IMR-90 (cell line): Measurements from ENCODE around the gene TMEM72. TPM values are rescaled to one million over a fixed set of nuclear protein-coding genes. Genes with fewer than 3 reads are reported as not detected.

Experiments used
- ATAC-seq: fragments of 200-7000 bp; cut with Tn5 transposase; 2 replicates; pipeline ENCODE4 v1.9.1; 2020; ENCODE audit warnings: low read depth, mild to moderate bottlenecking, moderate library complexity
- BruUV-seq: library from RNA; stranded (reverse); fragments of 400-500 nt; replicated peaks from 2 replicates; lab custom pipeline; 2021; lab: Mats Ljungman, UMichigan
- CTCF ChIA-PET: fragments of 300-600 bp; formaldehyde crosslinking; extraction: SDS; loops from one replicate; lab custom pipeline; 2021; ENCODE audit warnings: antibody characterized with exemption; lab: Yijun Ruan, JAX
- POLR2A ChIA-PET: fragments of 300-600 bp; sonication (Branson Sonifier 250); formaldehyde crosslinking; loops from one replicate; lab custom pipeline; 2022; ENCODE audit warnings: antibody characterized with exemption; ENCODE audit not compliant: unreplicated experiment; lab: Charles Lee
- DNase-seq: peaks from one replicate; pipeline ENCODE4 v3.0.0; 2013
- H2AFZ ChIP-seq: replicated peaks from 2 replicates; pipeline ENCODE3; 2013; ENCODE audit warnings: low read length, mild to moderate bottlenecking; ENCODE audit not compliant: poor library complexity
- H2AK5ac ChIP-seq: 2 replicates; pipeline ENCODE4 v1.6.1; 2013; ENCODE audit warnings: low read depth, low read length, inconsistent platforms
- H2AK9ac ChIP-seq: replicated peaks from 2 replicates; pipeline ENCODE3; 2013; ENCODE audit warnings: mild to moderate bottlenecking, low read depth, low read length, moderate library complexity; ENCODE audit not compliant: poor library complexity
- H2BK120ac ChIP-seq: 2 replicates; pipeline ENCODE4 v1.6.1; 2013; ENCODE audit warnings: low read depth, low read length, inconsistent platforms
- H2BK15ac ChIP-seq: 3 replicates; pipeline ENCODE4 v1.6.1; 2013; ENCODE audit warnings: low read depth, low read length, inconsistent platforms
- H2BK20ac ChIP-seq: 2 replicates; pipeline ENCODE4 v1.6.1; 2013; ENCODE audit warnings: low read depth, mild to moderate bottlenecking, inconsistent platforms, low read length, moderate library complexity
- H2BK5ac ChIP-seq: 2 replicates; pipeline ENCODE4 v1.6.1; 2013; ENCODE audit warnings: mild to moderate bottlenecking, low read depth, low read length, inconsistent platforms; ENCODE audit not compliant: poor library complexity, severe bottlenecking
- H3K14ac ChIP-seq: replicated peaks from 2 replicates; pipeline ENCODE4 v1.6.1; 2013; ENCODE audit warnings: low read depth, low read length, inconsistent platforms
- H3K18ac ChIP-seq: 2 replicates; pipeline ENCODE4 v1.6.1; 2013; ENCODE audit warnings: low read depth, low read length, control low read depth
- H3K23ac ChIP-seq: 2 replicates; pipeline ENCODE4 v1.6.1; 2013; ENCODE audit warnings: low read depth, low read length, inconsistent platforms
- H3K27ac ChIP-seq: 2 replicates; pipeline ENCODE4 v1.5.1; 2013; ENCODE audit warnings: mild to moderate bottlenecking, control low read depth, low read length; ENCODE audit not compliant: insufficient read depth
- H3K27me3 ChIP-seq: 2 replicates; pipeline ENCODE4 v1.6.1; 2013; ENCODE audit warnings: low read length; ENCODE audit not compliant: control insufficient read depth, insufficient read depth
- H3K36me3 ChIP-seq: 2 replicates; pipeline ENCODE4 v1.6.1; 2013; ENCODE audit warnings: low read length, mixed read lengths; ENCODE audit not compliant: control insufficient read depth, insufficient read depth
- H3K4ac ChIP-seq: 2 replicates; pipeline ENCODE4 v1.6.1; 2013; ENCODE audit warnings: low read depth, low read length, inconsistent platforms
- H3K4me1 ChIP-seq: 2 replicates; pipeline ENCODE4 v1.6.1; 2013; ENCODE audit warnings: low read length, mixed read lengths; ENCODE audit not compliant: control insufficient read depth, insufficient read depth
- H3K4me2 ChIP-seq: 2 replicates; pipeline ENCODE4 v1.6.1; 2013; ENCODE audit warnings: low read depth, mild to moderate bottlenecking, control low read depth, low read length, moderate library complexity
- H3K4me3 ChIP-seq: 2 replicates; pipeline ENCODE4 v1.5.1; 2013; ENCODE audit warnings: low read depth, mild to moderate bottlenecking, control low read depth, low read length, moderate library complexity; ENCODE audit not compliant: insufficient read depth
- H3K56ac ChIP-seq: 2 replicates; pipeline ENCODE4 v1.6.1; 2013; ENCODE audit warnings: low read length, inconsistent platforms; ENCODE audit not compliant: insufficient read depth; ENCODE audit errors: extremely low read depth
- H3K79me1 ChIP-seq, 2 experiments: 2 replicates each; pipeline ENCODE4 v1.6.1; 2013; ENCODE audit warnings: low read length in 2 of 2, inconsistent platforms in 1 of 2, low read depth in 1 of 2
- H3K9ac ChIP-seq: 2 replicates; pipeline ENCODE4 v1.6.1; 2013; ENCODE audit warnings: low read depth, low read length, control low read depth
- H3K9me1 ChIP-seq: 2 replicates; pipeline ENCODE4 v1.6.1; 2013; ENCODE audit warnings: low read length, inconsistent platforms; ENCODE audit not compliant: insufficient read depth
- H3K9me3 ChIP-seq: 2 replicates; pipeline ENCODE4 v1.6.1; 2013; ENCODE audit warnings: low read length; ENCODE audit not compliant: control insufficient read depth, insufficient read depth
- H4K20me1 ChIP-seq: 2 replicates; pipeline ENCODE4 v1.6.1; 2013; ENCODE audit warnings: low read length, inconsistent platforms; ENCODE audit not compliant: insufficient read depth
- H4K5ac ChIP-seq: 2 replicates; pipeline ENCODE4 v1.6.1; 2013; ENCODE audit warnings: mild to moderate bottlenecking, low read depth, low read length, control low read depth
- H4K8ac ChIP-seq, 2 experiments: 2 replicates each; pipeline ENCODE4 v1.6.1; 2013; ENCODE audit warnings: low read depth in 2 of 2, low read length in 2 of 2, control low read depth in 1 of 2, inconsistent platforms in 1 of 2
- H4K91ac ChIP-seq: 2 replicates; pipeline ENCODE4 v1.6.1; 2013; ENCODE audit warnings: low read depth, low read length, inconsistent platforms; ENCODE audit not compliant: insufficient read depth
- CEBPB ChIP-seq: IDR thresholded peaks from 2 replicates; pipeline ENCODE4 v1.6.1; 2012; ENCODE audit warnings: low read depth, low read length, improper control_type of control experiment
- CHD1 ChIP-seq: IDR thresholded peaks from 2 replicates; pipeline ENCODE4 v1.6.1; 2012; ENCODE audit warnings: low read depth, low read length, improper control_type of control experiment
- FOS ChIP-seq: fragments of 150-350 bp; IDR thresholded peaks from 2 replicates; pipeline ENCODE4 v1.6.1; 2016; ENCODE audit warnings: low read depth, low read length
- MAFK ChIP-seq: IDR thresholded peaks from 2 replicates; pipeline ENCODE4 v1.6.1; 2012; ENCODE audit warnings: low read depth, low read length, improper control_type of control experiment
- MXI1 ChIP-seq: IDR thresholded peaks from 2 replicates; pipeline ENCODE4 v1.6.1; 2012; ENCODE audit warnings: low read depth, mild to moderate bottlenecking, low read length, moderate library complexity, borderline replicate concordance
- NFE2L2 ChIP-seq: fragments of 150-350 bp; IDR thresholded peaks from 2 replicates; pipeline ENCODE4 v1.6.1; 2016; ENCODE audit warnings: low read depth, mild to moderate bottlenecking, low read length
- WGBS, 2 experiments: methylation state at CpG; one replicate each; pipeline versions ENCODE4 v1.1.5 to v1.1.7; 2013; ENCODE audit warnings: missing lambda C conversion rate in 2 of 2; ENCODE audit not compliant: insufficient read length in 1 of 2; ENCODE audit errors: extremely low coverage in 2 of 2; 5-methylcytosine and 5-hydroxymethylcytosine counted together
- dilution Hi-C: fragments of 300-500 bp; cut with HindIII; formaldehyde crosslinking; loops from one replicate; pipeline ENCODE4 v1.14.3; 2018; ENCODE audit warnings: low sequenced_read_pairs; ENCODE audit not compliant: unreplicated experiment
- in situ Hi-C: fragments of 300-500 bp; cut with MboI; formaldehyde crosslinking; loops from 3 replicates; pipeline ENCODE4 v1.14.3; 2019; ENCODE audit warnings: low sequenced_read_pairs, inconsistent platforms, mixed read lengths
- intact Hi-C: fragments of 100-400 bp; cut with micrococcal nuclease; formaldehyde crosslinking; loops from 2 replicates; pipeline ENCODE4 v1.10.0; 2022
- polyA plus RNA-seq, 3 experiments: library from polyadenylated mRNA; depleted of rRNA; stranded (reverse); fragments of >200 nt; gene quantifications; 2 replicates each; pipeline ENCODE4 v1.2.3, GENCODE V29; 2012; ENCODE audit warnings: low replicate concordance in 1 of 3
- total RNA-seq: library from RNA; depleted of rRNA; stranded (reverse); fragments of >200 nt; gene quantifications from 2 replicates; pipeline ENCODE4 v1.2.3, GENCODE V29; 2012
- TF ChIP-seq, protein P1 (sequence below): conservative IDR thresholded peaks from 2 replicates; pipeline ENCODE4 v1.5.1; 2012; ENCODE audit warnings: mild to moderate bottlenecking, low read depth, low read length, improper control_type of control experiment

Gene TMEM72
- total and polyA plus RNA-seq, 2 of the 4 experiments (the other 2 are of a cell fraction), result not detected

DNA sequence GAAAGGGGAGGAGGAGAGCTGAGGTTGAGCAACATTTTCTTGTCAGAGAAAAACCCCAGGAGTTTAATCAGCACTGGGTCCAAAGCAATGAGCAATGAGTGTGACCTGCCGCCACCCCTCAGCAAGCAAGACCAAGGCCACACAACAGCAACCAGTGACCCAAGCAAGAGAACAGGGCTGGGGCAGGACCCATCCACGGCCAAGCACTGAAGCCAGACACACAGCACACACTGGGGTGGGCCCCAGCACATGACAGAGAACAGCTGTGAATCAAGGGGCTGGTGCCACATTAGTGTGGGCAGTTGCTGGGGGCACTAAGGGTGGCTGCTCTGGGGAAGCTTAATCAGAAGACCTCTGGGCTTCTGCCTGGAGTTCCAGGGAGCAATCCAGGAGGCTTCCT is 16.2 kb downstream of the TMEM72 start:
- H3K27ac ChIP-seq, result no peak overlapping the region
- DNase-seq, result peak; percentile 33

More for the DNA sequence above, 16.2 kb downstream of the TMEM72 start:
- no peaks in the 10 kb centered on the region for H3K79me1 ChIP-seq
- H3K4me2 ChIP-seq, result no peak overlapping the region
- H2BK5ac ChIP-seq, result no peak overlapping the region
- no peak overlapping the region for H3K9ac ChIP-seq
- H3K36me3 ChIP-seq, result no peaks in the 10 kb centered on the region
- H4K20me1 ChIP-seq, result no peaks in the 10 kb centered on the region
- ATAC-seq, result peak; percentile 46; the same call in 1 of the 2 replicates
- H3K9me1 ChIP-seq, result no peaks in the 10 kb centered on the region; the same call in 1 of the 2 replicates
- TF ChIP-seq, protein P1, sequence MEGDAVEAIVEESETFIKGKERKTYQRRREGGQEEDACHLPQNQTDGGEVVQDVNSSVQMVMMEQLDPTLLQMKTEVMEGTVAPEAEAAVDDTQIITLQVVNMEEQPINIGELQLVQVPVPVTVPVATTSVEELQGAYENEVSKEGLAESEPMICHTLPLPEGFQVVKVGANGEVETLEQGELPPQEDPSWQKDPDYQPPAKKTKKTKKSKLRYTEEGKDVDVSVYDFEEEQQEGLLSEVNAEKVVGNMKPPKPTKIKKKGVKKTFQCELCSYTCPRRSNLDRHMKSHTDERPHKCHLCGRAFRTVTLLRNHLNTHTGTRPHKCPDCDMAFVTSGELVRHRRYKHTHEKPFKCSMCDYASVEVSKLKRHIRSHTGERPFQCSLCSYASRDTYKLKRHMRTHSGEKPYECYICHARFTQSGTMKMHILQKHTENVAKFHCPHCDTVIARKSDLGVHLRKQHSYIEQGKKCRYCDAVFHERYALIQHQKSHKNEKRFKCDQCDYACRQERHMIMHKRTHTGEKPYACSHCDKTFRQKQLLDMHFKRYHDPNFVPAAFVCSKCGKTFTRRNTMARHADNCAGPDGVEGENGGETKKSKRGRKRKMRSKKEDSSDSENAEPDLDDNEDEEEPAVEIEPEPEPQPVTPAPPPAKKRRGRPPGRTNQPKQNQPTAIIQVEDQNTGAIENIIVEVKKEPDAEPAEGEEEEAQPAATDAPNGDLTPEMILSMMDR, result no peak
- TF ChIP-seq CEBPB, result peak; percentile 49; the same call in 1 of the 2 replicates
- TF ChIP-seq CHD1, result no peak
- TF ChIP-seq MXI1, result no peak
- no peak for TF ChIP-seq MAFK
- no peak for TF ChIP-seq FOS
- TF ChIP-seq NFE2L2, result no peak
- H3K23ac ChIP-seq, result no peak overlapping the region
- no peak overlapping the region for H3K18ac ChIP-seq
- ChIA-PET CTCF (no interaction called here), POLR2A (no interaction called here)
- in situ Hi-C loops (no loop called here), dilution Hi-C loops (no loop called here), intact Hi-C loops (no loop called here)
- H4K5ac ChIP-seq, result no peak overlapping the region
- H3K4me3 ChIP-seq, result no peak overlapping the region
- H2AK9ac ChIP-seq, result peak overlapping the region; percentile 69
- no peak overlapping the region for H4K8ac ChIP-seq
- H2BK120ac ChIP-seq, result no peak overlapping the region
- H2BK15ac ChIP-seq, result no peak overlapping the region
- no peaks in the 10 kb centered on the region for H3K4me1 ChIP-seq
- H2BK20ac ChIP-seq, result no peak overlapping the region
- peaks cover 23% of the 10 kb centered on the region for H3K27me3 ChIP-seq
- H4K91ac ChIP-seq, result no peak overlapping the region
- no peak overlapping the region for H3K14ac ChIP-seq
- H3K9me3 ChIP-seq, result no peaks in the 10 kb centered on the region
- no peak overlapping the region for H3K56ac ChIP-seq
- no TSS peak for BruUV-seq
- WGBS, 2 experiments, result 100% methylated on average over 1 of the region's 2 CpGs; no CpG with 5 or more reads in 1 of the 2 experiments
- no peak overlapping the region for H2AFZ ChIP-seq
- no peak overlapping the region for H3K4ac ChIP-seq
- H2AK5ac ChIP-seq, result no peak overlapping the region
